ENCODE data around the gene PALLD. TPM values are rescaled to one million over a fixed set of nuclear protein-coding genes. Genes with fewer than 3 reads are reported as not detected.

The PALLD gene
- total RNA-seq, 1 experiment from 2014 or later: 6.5 TPM

GRCh38 chr4:168674866-168675265 is 178.0 kb downstream of the PALLD start:
- H3K36me3 ChIP-seq (ENCODE audit: control insufficient read depth, insufficient read depth, low read length): no peaks in the 10 kb centered on the region
- CTCF ChIA-PET: no interaction called here
- in situ Hi-C loops (cut with HindIII; ENCODE audit: low pct_unique_long_range_greater_than_20kb, low sequenced_read_pairs): no loop called here
- POLR2A ChIA-PET: no interaction called here
- H3K4me1 ChIP-seq (ENCODE audit: control insufficient read depth, insufficient read depth, low read length): no peaks in the 10 kb centered on the region
- intact Hi-C loops (cut with micrococcal nuclease; ENCODE audit: unreplicated experiment): no loop called here
- no peak overlapping the region for H3K4me3 ChIP-seq (ENCODE audit: low read depth in 2 of 2, low read length in 2 of 2)
- no peak overlapping the region for H3K27ac ChIP-seq (ENCODE audit: low read length)
- TF ChIP-seq CTCF (IDR thresholded peaks at IDR 0.05) (no peak), POLR2AphosphoS5 (IDR thresholded peaks at IDR 0.05; ENCODE audit: low read depth, low read length) (no peak), REST (IDR thresholded peaks at IDR 0.05; ENCODE audit: insufficient read depth in 1 of 2, low read depth in 2 of 2, low read length in 1 of 2) (no peak), SIN3A (IDR thresholded peaks at IDR 0.05; ENCODE audit: borderline replicate concordance, insufficient read depth, low read depth, low read length) (no peak), TCF7L2 (IDR thresholded peaks at IDR 0.05; ENCODE audit: low read depth, low read length) (no peak)
- DNase-seq (ENCODE audit: low read depth, low spot score): no peak
- no peaks in the 10 kb centered on the region for H3K9me3 ChIP-seq (ENCODE audit: control insufficient read depth, insufficient read depth, low read depth, low read length)
- H3K27me3 ChIP-seq (ENCODE audit: control insufficient read depth, insufficient read depth, low read length): no peaks in the 10 kb centered on the region
- ATAC-seq: no peak
- BruUV-seq (replicated peaks): no TSS peak

GRCh38 chr4:168677063-168677462 is 180.2 kb downstream of the PALLD start:
- H3K36me3 ChIP-seq (ENCODE audit: control insufficient read depth, insufficient read depth, low read length): no peaks in the 10 kb centered on the region
- H3K27me3 ChIP-seq (ENCODE audit: control insufficient read depth, insufficient read depth, low read length): no peaks in the 10 kb centered on the region
- H3K9me3 ChIP-seq (ENCODE audit: control insufficient read depth, insufficient read depth, low read depth, low read length): no peaks in the 10 kb centered on the region
- H3K4me1 ChIP-seq (ENCODE audit: control insufficient read depth, insufficient read depth, low read length): no peaks in the 10 kb centered on the region
- in situ Hi-C loops (cut with HindIII; ENCODE audit: low pct_unique_long_range_greater_than_20kb, low sequenced_read_pairs): no loop called here
- POLR2A ChIA-PET: no interaction called here
- no peak overlapping the region for H3K27ac ChIP-seq (ENCODE audit: low read length)
- BruUV-seq (replicated peaks): no TSS peak
- CTCF ChIA-PET: no interaction called here
- intact Hi-C loops (cut with micrococcal nuclease; ENCODE audit: unreplicated experiment): no loop called here
- H3K4me3 ChIP-seq (ENCODE audit: low read depth in 2 of 2, low read length in 2 of 2): no peak overlapping the region
- ATAC-seq (no peak), DNase-seq (ENCODE audit: low read depth, low spot score) (no peak)
- TF ChIP-seq REST (IDR thresholded peaks at IDR 0.05; ENCODE audit: insufficient read depth in 1 of 2, low read depth in 2 of 2, low read length in 1 of 2) (no peak), SIN3A (IDR thresholded peaks at IDR 0.05; ENCODE audit: borderline replicate concordance, insufficient read depth, low read depth, low read length) (no peak), CTCF (IDR thresholded peaks at IDR 0.05) (no peak), TCF7L2 (IDR thresholded peaks at IDR 0.05; ENCODE audit: low read depth, low read length) (no peak), POLR2AphosphoS5 (IDR thresholded peaks at IDR 0.05; ENCODE audit: low read depth, low read length) (no peak)

Measured in Panc1 (cell line).